Loucy (cell line): Measurements from ENCODE around the gene TRIM41.

Experiments
- H2AFZ ChIP-seq: fragments of 200-600 bp; sonication (generic); 2 replicates; pipeline ENCODE4 v1.6.0; 2016; ENCODE audit warnings: antibody characterized with exemption, mild to moderate bottlenecking, low read length, moderate library complexity
- H3F3A ChIP-seq: fragments of 200-600 bp; 2 replicates; pipeline ENCODE4 v1.6.0; 2016; ENCODE audit warnings: antibody characterized with exemption, low read depth, mild to moderate bottlenecking
- H3K27me3 ChIP-seq: fragments of 200-600 bp; sonication (generic); 2 replicates; pipeline ENCODE4 v1.6.1; 2014; ENCODE audit warnings: low read length, mild to moderate bottlenecking; ENCODE audit not compliant: insufficient read depth, poor library complexity, severe bottlenecking
- H3K36me3 ChIP-seq: fragments of 200-600 bp; sonication (generic); 2 replicates; pipeline ENCODE4 v1.6.1; 2016; ENCODE audit warnings: low read length; ENCODE audit not compliant: insufficient read depth
- H3K4me1 ChIP-seq: fragments of 200-600 bp; sonication (generic); 2 replicates; pipeline ENCODE4 v1.5.1; 2014; ENCODE audit warnings: low read length, mild to moderate bottlenecking; ENCODE audit not compliant: insufficient read depth, poor library complexity, severe bottlenecking
- H3K4me2 ChIP-seq: fragments of 200-600 bp; sonication (generic); 2 replicates; pipeline ENCODE4 v1.6.0; 2014; ENCODE audit warnings: antibody characterized with exemption, low read length, low read depth, mild to moderate bottlenecking; ENCODE audit not compliant: poor library complexity, severe bottlenecking
- H3K4me3 ChIP-seq: fragments of 200-600 bp; sonication (generic); 2 replicates; pipeline ENCODE4 v1.5.1; 2014; ENCODE audit warnings: low read length, mild to moderate bottlenecking, mixed read lengths; ENCODE audit not compliant: poor library complexity, severe bottlenecking
- H3K79me2 ChIP-seq: fragments of 200-600 bp; sonication (generic); 2 replicates; pipeline ENCODE4 v1.6.1; 2014; ENCODE audit warnings: low read length; ENCODE audit not compliant: insufficient read depth
- H3K9ac ChIP-seq: fragments of 200-600 bp; sonication (generic); 2 replicates; pipeline ENCODE4 v1.6.0; 2014; ENCODE audit warnings: mild to moderate bottlenecking, low read depth, low read length, moderate library complexity; ENCODE audit not compliant: poor library complexity, severe bottlenecking
- H3K9me2 ChIP-seq: fragments of 200-600 bp; sonication (generic); replicated peaks from 2 replicates; pipeline ENCODE4 v1.6.1; 2016; ENCODE audit warnings: low read depth, low read length, mixed read lengths
- H3K9me3 ChIP-seq: fragments of 200-600 bp; sonication (generic); 2 replicates; pipeline ENCODE4 v1.6.1; 2014; ENCODE audit warnings: mild to moderate bottlenecking, antibody characterized with exemption, low read length, low read depth; ENCODE audit not compliant: insufficient read depth
- H4K20me1 ChIP-seq: fragments of 200-600 bp; sonication (generic); 2 replicates; pipeline ENCODE4 v1.6.0; 2014; ENCODE audit warnings: antibody characterized with exemption, low read length, mild to moderate bottlenecking; ENCODE audit not compliant: insufficient read depth, poor library complexity, severe bottlenecking
- EZH2phosphoT487 ChIP-seq: fragments of 200-600 bp; IDR thresholded peaks from 2 replicates; pipeline ENCODE4 v1.6.1; 2018; ENCODE audit warnings: antibody characterized with exemption, mild to moderate bottlenecking, moderate library complexity, borderline replicate concordance
- TF ChIP-seq, protein P1 (sequence below): fragments of 200-600 bp; sonication (generic); conservative IDR thresholded peaks from 2 replicates; pipeline ENCODE4 v1.5.1; 2014; ENCODE audit warnings: mild to moderate bottlenecking, antibody characterized with exemption, low read length

TRIM41 gene

DNA sequence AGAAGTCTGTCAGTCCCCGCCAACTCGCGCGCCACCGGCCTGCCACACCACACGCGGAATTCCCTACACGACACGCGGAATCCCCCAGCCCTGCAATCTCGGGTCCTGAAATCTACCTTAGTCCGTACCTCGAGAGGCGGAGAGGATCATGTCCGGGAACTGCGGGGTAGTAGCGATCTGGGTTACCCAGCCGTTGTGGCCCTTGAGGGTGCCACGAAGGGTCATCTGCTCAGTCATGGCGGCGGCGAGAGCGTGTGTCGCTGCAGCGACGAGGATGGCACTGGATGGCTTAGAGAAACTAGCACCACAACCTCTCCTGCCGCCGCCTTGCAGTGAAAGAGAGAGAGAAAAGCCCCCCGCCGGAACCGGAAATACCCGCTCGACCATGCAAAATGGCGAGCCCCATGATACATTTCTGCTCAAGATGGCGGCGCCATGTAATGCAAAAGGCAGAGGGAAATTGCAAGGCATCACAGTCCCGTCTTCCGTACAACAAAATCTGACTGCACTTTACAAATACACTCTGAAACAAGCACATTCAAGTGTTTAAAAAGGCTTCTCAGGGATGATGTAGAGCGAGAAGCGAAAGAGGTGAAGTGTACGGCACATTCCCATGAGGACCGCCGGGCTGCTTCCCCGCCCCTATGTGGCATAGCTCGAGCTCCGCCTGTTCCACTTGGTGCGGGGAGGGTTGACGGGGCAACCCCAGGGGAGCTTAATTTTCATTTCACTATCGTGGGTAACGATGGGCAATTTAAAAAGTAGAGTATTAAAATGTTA, 20.7 kb downstream of the TRIM41 start, which contains the start of gene RACK1:
TSS of gene RACK1 (minus strand) at position 343 of the 780 bp plus-strand sequence. CDS start at position 237, 106 bp downstream.
- Histone ChIP-seq H3K4me3 (peak within 1 kb of the TSS; percentile 77), H3K9me3 (no peaks in the 10 kb centered on the region), H4K20me1 (peaks cover 51% of the 10 kb centered on the region), H3K9me2 (no peaks in the 10 kb centered on the region), H3K9ac (peak within 1 kb of the TSS; percentile 98), H3K4me2 (peak within 1 kb of the TSS; percentile 99), H3K27me3 (peaks cover 5% of the 10 kb centered on the region), H3K79me2 (peaks cover 85% of the 10 kb centered on the region), H2AFZ (peak within 1 kb of the TSS; percentile 95), H3F3A (peaks cover 3% of the 10 kb centered on the region; the same call in 1 of the 2 replicates), H3K36me3 (peaks cover 16% of the 10 kb centered on the region; the same call in 1 of the 2 replicates), H3K4me1 (peaks cover 19% of the 10 kb centered on the region)
- TF ChIP-seq, protein P1, sequence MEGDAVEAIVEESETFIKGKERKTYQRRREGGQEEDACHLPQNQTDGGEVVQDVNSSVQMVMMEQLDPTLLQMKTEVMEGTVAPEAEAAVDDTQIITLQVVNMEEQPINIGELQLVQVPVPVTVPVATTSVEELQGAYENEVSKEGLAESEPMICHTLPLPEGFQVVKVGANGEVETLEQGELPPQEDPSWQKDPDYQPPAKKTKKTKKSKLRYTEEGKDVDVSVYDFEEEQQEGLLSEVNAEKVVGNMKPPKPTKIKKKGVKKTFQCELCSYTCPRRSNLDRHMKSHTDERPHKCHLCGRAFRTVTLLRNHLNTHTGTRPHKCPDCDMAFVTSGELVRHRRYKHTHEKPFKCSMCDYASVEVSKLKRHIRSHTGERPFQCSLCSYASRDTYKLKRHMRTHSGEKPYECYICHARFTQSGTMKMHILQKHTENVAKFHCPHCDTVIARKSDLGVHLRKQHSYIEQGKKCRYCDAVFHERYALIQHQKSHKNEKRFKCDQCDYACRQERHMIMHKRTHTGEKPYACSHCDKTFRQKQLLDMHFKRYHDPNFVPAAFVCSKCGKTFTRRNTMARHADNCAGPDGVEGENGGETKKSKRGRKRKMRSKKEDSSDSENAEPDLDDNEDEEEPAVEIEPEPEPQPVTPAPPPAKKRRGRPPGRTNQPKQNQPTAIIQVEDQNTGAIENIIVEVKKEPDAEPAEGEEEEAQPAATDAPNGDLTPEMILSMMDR: no peak

DNA sequence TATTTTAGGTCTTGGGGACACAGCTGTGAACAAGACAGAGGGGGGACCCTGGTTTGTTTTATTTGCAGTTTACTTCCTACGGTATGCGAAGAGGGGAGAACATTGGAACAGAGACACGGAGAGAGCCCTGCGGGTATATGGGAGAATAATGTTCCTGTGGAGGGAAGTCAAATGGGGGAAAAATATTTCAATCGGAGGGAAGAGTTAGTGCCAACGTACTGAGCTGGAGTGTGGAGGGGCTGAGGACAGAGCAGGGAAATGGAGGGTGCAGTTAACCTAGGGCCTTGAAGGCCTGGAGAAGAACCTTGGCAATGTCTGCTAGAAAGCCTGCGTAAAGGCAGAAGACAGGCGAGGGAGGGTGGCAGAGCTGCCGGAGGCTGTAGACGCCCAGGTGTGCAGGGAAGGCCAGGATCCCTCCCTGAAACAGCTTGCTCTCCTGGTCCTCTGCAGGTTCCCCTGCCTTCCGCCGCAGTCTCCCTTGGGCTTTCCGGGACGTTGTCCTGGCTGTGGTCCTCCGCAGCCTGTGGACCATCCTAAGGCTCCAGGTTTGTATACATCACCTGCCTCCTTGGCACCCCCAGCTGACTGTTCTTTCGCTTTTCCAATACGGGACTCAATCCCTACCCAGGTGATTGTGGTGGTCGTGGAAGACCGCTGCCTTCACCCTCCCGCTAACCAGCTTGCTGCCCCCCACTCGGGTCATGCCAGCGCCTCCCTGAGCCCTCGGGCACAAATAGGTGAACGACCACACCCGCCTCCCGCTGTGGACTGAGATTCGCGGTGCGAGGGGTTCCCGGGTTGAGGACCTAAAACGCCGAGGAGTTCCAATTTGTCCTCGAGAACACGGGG, 22.6 kb downstream of the TRIM41 start:
- Histone ChIP-seq H3K9me2 (no peaks in the 10 kb centered on the region), H3K9ac (peak overlapping the region; percentile 98), H3K4me2 (peak overlapping the region; percentile 86), H3K4me1 (peaks cover 13% of the 10 kb centered on the region), H3K9me3 (no peaks in the 10 kb centered on the region), H3F3A (peaks cover 3% of the 10 kb centered on the region; the same call in 1 of the 2 replicates), H3K36me3 (peaks cover 7% of the 10 kb centered on the region; the same call in 1 of the 2 replicates), H2AFZ (peak overlapping the region; percentile 90), H3K27me3 (peaks cover 5% of the 10 kb centered on the region), H4K20me1 (peaks cover 35% of the 10 kb centered on the region), H3K79me2 (peaks cover 84% of the 10 kb centered on the region), H3K4me3 (peak overlapping the region; percentile 77)
- TF ChIP-seq EZH2phosphoT487: no peak
- TF ChIP-seq, protein P1: no peak

DNA sequence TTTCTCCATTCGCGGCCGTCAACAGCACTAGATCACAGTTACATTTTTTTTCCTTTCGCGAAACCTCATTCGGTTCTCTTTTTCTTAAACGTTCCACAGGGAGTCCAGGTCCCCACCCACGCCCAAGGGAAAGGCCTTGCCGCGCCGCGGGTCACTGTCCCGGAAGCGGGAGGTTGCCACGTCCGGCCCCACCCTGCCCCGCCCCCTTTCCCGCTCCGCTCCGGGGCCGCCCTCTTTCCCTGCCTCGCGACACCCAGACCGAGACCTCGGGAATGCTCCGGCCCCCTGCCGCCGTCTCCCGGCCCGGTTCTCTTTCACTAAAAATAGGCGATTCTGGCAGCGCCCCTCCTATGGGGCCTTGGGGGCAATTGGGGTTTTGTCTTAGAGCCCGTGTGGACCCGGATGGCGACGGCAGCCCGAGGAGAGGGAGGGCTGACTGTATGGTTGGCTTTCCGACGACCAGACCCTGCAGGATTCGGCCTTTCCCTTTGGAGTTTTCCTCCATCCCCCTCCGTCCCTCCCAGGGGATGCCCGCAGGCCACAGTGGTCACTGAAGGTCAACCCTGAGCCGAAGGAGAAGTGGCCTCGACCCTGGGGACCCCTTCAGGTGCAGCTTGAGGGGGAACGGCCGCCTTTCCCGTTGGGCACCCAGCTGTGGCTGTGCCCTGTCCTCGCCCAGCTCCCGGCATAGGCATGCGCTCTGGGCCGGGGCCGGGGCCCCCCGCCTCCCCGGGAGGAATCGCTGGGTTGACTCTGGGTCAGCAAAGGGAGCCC, 23.4 kb downstream of the TRIM41 start:
- Histone ChIP-seq H2AFZ (peak overlapping the region; percentile 90), H4K20me1 (peaks cover 29% of the 10 kb centered on the region)

More for the DNA sequence above, 23.4 kb downstream of the TRIM41 start:
- H3K9ac ChIP-seq: peak overlapping the region; percentile 98
- peaks cover 79% of the 10 kb centered on the region for H3K79me2 ChIP-seq
- H3K4me3 ChIP-seq: peak overlapping the region; percentile 77
- H3F3A ChIP-seq: peaks cover 3% of the 10 kb centered on the region; the same call in 1 of the 2 replicates
- TF ChIP-seq EZH2phosphoT487: no peak
- TF ChIP-seq, protein P1: no peak
- no peaks in the 10 kb centered on the region for H3K9me2 ChIP-seq
- H3K27me3 ChIP-seq: peaks cover 5% of the 10 kb centered on the region
- H3K4me2 ChIP-seq: peak overlapping the region; percentile 86
- H3K36me3 ChIP-seq: peaks cover 7% of the 10 kb centered on the region; the same call in 1 of the 2 replicates
- H3K9me3 ChIP-seq: no peaks in the 10 kb centered on the region
- H3K4me1 ChIP-seq: peaks cover 13% of the 10 kb centered on the region
